C4-2B (cell line): Measurements from ENCODE around the gene GRM7.

Experiments
- H3K27ac ChIP-seq: fragments of 450-650 bp; 2 replicates; pipeline ENCODE4 v1.5.1; 2017
- ZFX ChIP-seq: fragments of 450-650 bp; IDR thresholded peaks from 2 replicates; pipeline ENCODE4 v1.6.1; 2017
- TF ChIP-seq, protein P1 (sequence below): fragments of 450-650 bp; conservative IDR thresholded peaks from 2 replicates; pipeline ENCODE4 v1.5.1; 2017; ENCODE audit warnings: mild to moderate bottlenecking

The GRM7 gene

DNA sequence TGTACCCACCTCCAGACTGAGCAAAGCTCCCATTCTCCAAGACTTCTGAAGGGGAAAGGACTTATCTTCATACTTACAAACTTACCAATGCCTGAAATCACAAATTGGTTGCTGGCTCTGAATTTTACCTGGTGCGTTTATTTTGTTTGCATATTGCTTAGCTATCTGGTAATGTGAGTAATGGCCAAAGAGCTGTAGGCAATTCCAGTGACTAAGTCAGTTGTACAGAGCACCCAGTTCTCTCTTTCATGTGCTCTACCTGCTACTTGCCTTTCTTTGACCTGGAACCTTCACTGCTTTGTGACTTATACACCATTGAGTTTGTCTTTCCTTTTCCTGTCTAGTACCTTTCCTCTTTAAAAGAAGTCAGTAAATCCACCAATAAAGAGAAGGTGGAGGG, 884.8 kb downstream of the GRM7 start:
- TF ChIP-seq ZFX = no peak
- TF ChIP-seq, protein P1, sequence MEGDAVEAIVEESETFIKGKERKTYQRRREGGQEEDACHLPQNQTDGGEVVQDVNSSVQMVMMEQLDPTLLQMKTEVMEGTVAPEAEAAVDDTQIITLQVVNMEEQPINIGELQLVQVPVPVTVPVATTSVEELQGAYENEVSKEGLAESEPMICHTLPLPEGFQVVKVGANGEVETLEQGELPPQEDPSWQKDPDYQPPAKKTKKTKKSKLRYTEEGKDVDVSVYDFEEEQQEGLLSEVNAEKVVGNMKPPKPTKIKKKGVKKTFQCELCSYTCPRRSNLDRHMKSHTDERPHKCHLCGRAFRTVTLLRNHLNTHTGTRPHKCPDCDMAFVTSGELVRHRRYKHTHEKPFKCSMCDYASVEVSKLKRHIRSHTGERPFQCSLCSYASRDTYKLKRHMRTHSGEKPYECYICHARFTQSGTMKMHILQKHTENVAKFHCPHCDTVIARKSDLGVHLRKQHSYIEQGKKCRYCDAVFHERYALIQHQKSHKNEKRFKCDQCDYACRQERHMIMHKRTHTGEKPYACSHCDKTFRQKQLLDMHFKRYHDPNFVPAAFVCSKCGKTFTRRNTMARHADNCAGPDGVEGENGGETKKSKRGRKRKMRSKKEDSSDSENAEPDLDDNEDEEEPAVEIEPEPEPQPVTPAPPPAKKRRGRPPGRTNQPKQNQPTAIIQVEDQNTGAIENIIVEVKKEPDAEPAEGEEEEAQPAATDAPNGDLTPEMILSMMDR = no peak
- H3K27ac ChIP-seq = no peak overlapping the region

DNA sequence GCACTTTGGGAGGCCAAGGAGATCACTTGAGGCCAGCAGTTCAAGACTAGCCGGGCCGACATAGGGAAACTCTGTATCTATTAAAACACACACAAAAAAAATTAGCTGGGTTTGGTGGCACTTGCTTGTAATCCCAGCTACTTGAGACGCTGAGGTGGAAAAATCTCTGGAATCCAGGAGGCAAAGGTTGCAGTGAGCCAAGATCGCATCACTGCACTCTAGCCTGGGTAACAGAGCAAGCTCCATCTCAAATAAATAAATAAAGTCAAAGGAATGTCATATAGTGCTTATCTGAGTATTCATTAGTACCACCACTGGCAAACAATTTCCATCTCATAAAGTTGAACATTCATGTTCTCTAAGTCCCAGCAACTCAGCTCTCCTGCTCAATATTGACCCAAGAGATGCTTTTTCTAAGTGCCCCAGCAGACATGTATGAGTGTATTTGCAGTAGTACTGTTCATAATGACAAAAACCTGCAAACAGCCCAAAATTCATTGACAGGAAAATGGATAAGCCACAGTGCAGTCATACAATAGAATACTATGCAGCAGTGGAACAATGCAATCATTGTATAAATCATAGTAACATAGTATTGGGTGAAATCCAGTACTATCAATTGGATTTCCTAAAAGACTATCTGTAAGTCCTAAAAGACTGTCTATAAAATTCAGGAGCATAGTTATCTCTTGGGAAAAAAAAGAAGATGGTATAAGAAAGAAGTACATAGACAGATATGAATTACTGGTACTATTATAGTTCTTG, 889.2 kb downstream of the GRM7 start:
- TF ChIP-seq, protein P1 = no peak
- no peak for TF ChIP-seq ZFX
- no peak overlapping the region for H3K27ac ChIP-seq

DNA sequence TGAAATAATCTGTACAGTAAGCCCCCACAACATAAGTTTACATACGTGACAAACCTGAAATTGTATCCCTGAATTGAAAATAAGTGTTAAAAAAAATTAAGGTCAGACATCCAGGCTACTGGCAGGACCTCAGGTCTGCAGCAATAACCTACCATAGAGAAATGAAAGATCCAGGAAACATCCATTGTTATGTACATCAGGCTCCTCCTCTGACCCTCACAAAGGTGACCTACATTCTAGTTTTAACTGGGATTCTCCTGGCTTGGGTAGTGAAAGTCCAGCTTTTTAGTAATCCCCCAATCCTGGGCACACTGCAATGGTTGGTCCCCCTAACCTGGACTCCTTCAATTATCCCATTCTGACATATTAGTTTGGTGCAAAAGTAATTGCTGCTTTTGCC, 891.1 kb downstream of the GRM7 start:
- no peak for TF ChIP-seq ZFX
- TF ChIP-seq, protein P1 = no peak
- H3K27ac ChIP-seq = no peak overlapping the region

DNA sequence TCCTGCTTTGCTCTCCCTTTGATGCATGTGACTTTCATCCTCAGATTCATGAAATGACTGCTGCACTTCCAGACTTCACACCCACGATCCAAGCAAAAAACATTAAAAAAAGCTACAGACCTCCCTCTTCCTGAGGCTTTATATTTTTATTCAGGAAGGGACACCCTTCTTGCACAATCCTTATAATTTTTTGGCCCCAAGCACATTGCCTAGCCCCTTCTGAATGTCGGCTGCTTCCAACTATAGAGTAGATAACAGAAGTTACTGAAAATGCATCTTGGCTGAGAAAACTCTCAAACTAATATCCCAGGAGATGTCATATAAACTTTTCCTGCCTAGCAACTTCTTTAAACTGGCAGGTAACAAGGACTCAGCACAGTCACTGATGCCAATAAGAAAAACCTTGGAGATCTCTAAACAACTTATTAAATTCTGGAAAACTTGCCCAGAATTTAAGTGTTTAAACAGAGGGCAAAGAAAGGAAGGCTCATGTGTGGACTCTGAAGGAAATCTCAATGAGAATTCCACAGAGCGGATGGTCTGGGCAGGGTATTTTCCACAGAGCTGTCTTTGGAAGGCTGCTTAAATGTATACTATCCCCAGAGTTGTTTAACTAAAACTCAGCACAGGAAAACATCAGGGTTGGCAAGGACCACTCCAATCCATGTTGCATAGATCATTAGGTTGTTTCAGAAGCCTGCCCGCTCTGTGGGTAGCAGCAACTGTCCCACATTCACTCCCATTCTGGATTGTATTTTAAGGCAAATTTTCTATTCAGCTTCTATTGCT, 893.9 kb downstream of the GRM7 start:
- H3K27ac ChIP-seq = no peak overlapping the region
- TF ChIP-seq, protein P1 = no peak
- no peak for TF ChIP-seq ZFX

DNA sequence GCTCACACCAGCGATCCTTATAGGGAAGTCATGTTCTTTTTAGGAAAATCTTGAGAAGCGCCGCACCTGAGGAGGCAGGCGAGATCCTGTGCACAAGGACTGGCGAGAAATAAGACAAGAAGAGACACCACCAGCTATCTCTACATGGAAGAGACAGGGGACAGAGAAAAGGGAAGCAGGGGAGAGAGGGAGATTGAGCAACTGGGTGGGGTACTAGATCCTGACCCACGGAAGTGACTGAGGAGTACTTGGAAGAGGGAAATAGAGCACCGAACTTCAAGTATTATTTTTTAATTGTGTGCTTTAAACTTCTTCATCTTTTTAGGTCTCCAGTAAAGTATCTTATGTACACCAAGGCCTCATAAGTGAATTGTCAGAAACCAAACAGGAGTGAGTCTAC, 898.7 kb downstream of the GRM7 start:
- no peak overlapping the region for H3K27ac ChIP-seq
- TF ChIP-seq, protein P1 = no peak
- TF ChIP-seq ZFX = no peak

DNA sequence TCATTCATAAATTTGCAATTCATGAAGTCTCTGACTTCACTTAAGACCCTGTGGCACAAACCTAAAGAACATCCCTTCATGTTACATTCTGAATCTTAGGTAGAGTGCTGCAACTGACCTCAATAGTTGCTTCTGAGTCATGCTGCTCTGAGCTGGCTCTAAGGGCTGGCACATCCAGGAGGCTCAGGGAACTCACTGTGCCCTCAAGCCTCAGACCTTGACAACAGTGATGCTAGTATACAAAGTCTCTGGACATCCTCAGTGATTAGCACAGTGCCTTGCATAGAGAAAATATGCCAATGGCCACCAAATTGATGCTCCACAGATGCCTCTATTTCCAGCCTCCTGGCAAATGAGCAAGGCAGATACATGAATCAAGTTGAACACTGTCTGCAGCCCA, 899.8 kb downstream of the GRM7 start:
- TF ChIP-seq, protein P1 = no peak
- no peak for TF ChIP-seq ZFX
- H3K27ac ChIP-seq = no peak overlapping the region

DNA sequence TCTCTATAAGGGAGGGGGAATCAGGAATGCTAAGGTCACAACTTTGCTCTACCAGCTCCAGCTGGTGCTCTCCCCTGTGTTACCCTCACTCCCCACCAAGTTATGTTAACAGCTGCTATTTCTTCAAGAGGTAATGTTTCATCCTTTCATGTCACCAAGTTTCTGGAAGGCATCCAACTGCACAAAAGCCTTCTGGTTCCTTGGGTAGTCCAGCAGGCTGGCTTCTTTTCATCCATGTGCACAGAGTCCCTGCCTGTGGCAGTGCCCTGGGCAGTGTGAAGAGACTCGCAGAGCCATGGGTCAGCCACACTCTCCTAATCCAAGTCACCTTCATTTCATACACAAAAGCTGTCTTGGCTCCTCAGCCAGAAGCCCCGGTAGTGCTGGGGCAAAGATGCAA, 903.2 kb downstream of the GRM7 start:
- H3K27ac ChIP-seq = no peak overlapping the region
- no peak for TF ChIP-seq ZFX
- TF ChIP-seq, protein P1 = no peak
